Lower leg skin (tissue), 4 donors: Measurements from ENCODE around the gene NOL4L. TPM values are rescaled to one million over a fixed set of nuclear protein-coding genes. Genes with fewer than 3 reads are reported as not detected.

Experiments
- DNase-seq, 2 donors: peaks; one replicate each; pipeline ENCODE4 v3.0.0-alpha.2; 2019; ENCODE audit warnings: low spot score in 2 of 2
- H3K4me3 ChIP-seq: fragments of 200-600 bp; sonication (generic); 2 replicates; pipeline ENCODE4 v1.5.1; 2017; ENCODE audit warnings: mild to moderate bottlenecking, low read depth; ENCODE audit not compliant: poor library complexity, severe bottlenecking
- POLR2A ChIP-seq, 2 donors: fragments of 450-650 bp; IDR thresholded peaks; one replicate each; pipeline ENCODE4 v1.6.1; 2016 to 2017; ENCODE audit warnings: antibody characterized with exemption in 2 of 2, mild to moderate bottlenecking in 1 of 2, moderate library complexity in 1 of 2
- WGBS, 2 donors: methylation state at CpG; one replicate each; pipeline ENCODE4 v1.1.5; 2018; 5-methylcytosine and 5-hydroxymethylcytosine counted together
- intact Hi-C: fragments of 100-400 bp; cut with DNase I; formaldehyde crosslinking; loops from one replicate; pipeline ENCODE4 v1.15.0; 2023; ENCODE audit warnings: low total_unique reads
- total RNA-seq, 4 donors: library from RNA; depleted of rRNA; stranded (reverse); fragments of >200 nt; gene quantifications; one replicate each; pipeline ENCODE4 v1.1.0, GENCODE V29; 2016
- TF ChIP-seq, protein P1 (sequence below), 3 donors: fragments of 450-650 bp; IDR thresholded peaks; one replicate each; pipeline ENCODE4 v1.5.1; 2016; ENCODE audit warnings: antibody characterized with exemption in 3 of 3, mild to moderate bottlenecking in 3 of 3, moderate library complexity in 2 of 3

NOL4L gene
- total RNA-seq, 4 donors from 2014 or later: 4.6 to 10.4 (median 7.0) TPM

DNA sequence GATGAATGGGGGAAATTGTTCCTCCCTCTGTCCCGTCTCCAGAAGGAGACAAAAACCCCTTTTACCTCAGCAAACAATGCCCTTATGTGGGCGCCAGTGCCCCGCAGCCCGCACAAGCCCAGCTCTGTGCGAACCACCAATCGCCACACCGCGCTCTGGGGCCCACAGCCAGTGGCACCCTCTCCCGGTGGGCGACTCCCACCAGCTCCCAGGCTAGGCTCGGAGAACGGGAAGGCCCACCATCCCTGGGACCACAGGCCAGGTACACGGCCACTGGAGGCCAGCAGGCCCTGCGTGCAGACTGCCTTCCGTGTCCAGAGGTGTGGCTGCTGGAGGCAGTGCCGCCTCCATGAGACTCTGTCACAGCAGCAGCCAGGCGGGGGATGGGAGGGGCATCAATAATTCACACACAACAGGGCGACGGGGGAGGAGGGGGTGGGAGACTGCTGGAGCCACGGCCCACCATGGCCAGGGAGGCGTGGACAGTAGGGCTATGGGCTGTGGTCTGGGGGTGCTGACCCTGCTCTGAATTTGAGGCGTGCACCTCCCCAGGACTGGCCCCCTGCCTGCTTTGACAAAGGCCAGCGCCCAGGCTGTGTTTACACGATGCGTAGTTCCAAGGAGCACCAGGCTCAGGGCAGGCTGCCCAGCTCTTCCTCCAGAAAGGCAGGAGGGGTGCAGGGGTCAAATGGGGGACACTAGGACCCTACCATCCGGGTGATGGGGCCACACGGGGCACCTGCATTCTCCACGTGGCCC is 121.3 kb downstream of the NOL4L start:
- no peak for TF ChIP-seq POLR2A (IDR thresholded peaks at IDR 0.05)
- TF ChIP-seq, protein P1, sequence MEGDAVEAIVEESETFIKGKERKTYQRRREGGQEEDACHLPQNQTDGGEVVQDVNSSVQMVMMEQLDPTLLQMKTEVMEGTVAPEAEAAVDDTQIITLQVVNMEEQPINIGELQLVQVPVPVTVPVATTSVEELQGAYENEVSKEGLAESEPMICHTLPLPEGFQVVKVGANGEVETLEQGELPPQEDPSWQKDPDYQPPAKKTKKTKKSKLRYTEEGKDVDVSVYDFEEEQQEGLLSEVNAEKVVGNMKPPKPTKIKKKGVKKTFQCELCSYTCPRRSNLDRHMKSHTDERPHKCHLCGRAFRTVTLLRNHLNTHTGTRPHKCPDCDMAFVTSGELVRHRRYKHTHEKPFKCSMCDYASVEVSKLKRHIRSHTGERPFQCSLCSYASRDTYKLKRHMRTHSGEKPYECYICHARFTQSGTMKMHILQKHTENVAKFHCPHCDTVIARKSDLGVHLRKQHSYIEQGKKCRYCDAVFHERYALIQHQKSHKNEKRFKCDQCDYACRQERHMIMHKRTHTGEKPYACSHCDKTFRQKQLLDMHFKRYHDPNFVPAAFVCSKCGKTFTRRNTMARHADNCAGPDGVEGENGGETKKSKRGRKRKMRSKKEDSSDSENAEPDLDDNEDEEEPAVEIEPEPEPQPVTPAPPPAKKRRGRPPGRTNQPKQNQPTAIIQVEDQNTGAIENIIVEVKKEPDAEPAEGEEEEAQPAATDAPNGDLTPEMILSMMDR (IDR thresholded peaks at IDR 0.05): no peak
- WGBS, 2 donors: 76 to 78% methylated on average over 19 to 26 of the region's 28 CpGs
- no peak for DNase-seq
- intact Hi-C loops: no loop called here
- no peak overlapping the region for H3K4me3 ChIP-seq

DNA sequence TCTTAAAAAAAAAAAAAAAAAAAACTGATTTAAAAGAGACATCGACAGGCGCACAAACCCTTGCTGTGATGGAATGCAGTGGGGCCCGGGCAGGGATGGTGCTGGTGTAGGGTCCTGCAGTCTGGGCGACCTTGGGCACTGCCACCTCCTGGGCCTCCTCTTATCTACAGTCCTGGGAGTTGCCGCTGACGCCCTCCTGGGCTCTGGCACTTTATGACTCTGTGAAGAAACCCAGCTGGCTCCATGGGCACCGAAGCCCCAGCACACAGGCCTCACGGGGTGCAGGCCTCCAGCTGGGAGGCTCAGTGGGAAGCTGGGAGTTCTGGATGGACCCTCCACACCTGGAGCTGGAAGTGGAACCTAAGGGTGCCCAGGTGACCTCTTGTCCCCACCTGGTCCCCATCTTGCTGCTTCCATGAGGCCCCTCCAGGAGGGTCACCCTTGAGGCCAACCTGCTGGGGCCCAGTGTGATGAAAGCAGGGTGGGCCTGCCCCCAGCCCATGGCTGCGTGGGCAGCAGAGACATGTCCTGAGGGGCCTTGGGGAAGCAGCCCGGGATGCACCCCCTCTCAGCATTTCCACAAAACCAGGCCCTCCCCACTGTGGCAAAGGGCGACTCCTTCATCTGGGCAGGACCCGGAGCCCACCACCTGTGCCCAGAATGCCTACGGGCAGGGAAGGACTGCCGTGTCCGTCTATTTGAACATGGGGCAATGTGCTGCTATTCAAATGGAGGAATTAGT is 122.1 kb downstream of the NOL4L start:
- H3K4me3 ChIP-seq: no peak overlapping the region
- intact Hi-C loops: no loop called here
- DNase-seq: no peak
- 79 to 91% methylated on average over 13 to 15 of the region's 15 CpGs for WGBS, 2 donors
- TF ChIP-seq, protein P1 (IDR thresholded peaks at IDR 0.05): no peak
- TF ChIP-seq POLR2A (IDR thresholded peaks at IDR 0.05): no peak

DNA sequence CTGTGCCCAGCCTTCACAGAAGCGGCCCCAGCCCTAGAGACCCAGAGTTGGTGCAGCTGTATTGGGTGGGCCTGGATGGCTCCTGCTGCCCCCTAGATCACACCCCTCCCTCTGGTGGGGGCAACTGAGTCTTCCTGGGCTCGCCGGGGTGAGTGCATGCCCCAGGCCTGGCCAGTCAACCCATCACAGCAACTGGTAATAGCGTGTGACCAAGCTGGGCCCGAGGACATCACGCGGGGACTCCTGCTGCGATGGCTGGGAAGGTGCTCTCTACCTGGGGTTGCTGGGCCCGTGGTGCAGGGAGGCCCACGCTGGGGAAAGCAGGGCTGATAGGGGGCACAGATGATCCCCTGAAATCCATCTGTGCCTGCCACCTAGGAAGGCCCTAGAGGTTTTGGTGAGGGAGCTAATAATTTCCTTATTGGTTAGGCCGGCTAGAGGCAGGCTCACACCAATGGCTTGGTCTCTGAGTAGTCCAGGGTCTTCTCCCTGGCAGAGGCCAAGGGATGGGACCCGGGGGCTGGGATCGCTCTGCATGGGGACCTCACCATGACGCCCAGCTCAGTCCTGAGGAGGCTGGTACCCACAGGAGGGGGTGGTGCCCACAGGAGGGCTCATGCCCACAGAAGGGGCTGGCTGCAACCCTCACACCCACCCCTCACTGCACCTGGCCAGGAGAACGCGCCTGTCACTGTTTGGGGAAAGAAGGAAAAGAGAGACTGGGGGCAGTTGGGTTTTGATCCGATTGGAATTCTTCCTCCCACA is 123.1 kb downstream of the NOL4L start:
- no peak for TF ChIP-seq POLR2A (IDR thresholded peaks at IDR 0.05)
- TF ChIP-seq, protein P1 (IDR thresholded peaks at IDR 0.05): no peak
- H3K4me3 ChIP-seq: no peak overlapping the region
- intact Hi-C loops: no loop called here
- no peak for DNase-seq
- WGBS, 2 donors: 96 to 97% methylated on average over 15 to 17 of the region's 17 CpGs

DNA sequence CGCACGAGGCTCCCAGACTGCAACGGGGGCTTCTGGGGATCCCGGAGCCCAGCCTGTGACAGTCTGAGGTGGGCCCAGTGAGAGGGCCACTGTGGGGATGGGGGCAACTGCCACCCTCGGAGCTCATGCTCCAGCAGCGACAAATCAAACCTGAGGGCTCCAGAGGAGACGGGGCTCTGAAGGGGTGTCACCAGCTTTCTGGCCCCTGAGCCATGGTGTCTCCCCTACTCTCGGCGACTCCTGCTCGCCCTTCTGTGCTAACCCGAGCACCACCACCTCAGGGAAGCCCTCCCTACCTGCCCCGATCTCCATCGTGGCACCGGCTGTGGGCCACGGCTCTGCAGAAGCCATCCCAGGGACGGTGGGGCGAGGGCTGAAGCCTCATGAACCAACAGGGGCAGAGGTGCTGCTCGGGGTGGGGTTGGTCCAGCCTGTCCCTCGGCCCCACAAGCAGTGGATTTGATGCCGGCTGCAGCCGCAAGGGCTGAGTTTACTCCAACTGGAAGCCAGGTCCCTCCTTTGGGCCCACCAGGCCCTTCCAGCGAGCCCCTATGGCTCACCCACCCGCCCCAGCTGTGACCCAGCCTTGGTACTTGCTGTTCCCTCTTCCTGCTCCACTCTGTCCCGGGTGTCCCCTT is 124.3 kb downstream of the NOL4L start:
- TF ChIP-seq, protein P1 (IDR thresholded peaks at IDR 0.05): no peak
- no peak for TF ChIP-seq POLR2A (IDR thresholded peaks at IDR 0.05)
- WGBS, 2 donors: 91 to 94% methylated on average over 23 of the region's 24 CpGs
- no peak overlapping the region for H3K4me3 ChIP-seq
- DNase-seq: no peak
- intact Hi-C loops: no loop called here

DNA sequence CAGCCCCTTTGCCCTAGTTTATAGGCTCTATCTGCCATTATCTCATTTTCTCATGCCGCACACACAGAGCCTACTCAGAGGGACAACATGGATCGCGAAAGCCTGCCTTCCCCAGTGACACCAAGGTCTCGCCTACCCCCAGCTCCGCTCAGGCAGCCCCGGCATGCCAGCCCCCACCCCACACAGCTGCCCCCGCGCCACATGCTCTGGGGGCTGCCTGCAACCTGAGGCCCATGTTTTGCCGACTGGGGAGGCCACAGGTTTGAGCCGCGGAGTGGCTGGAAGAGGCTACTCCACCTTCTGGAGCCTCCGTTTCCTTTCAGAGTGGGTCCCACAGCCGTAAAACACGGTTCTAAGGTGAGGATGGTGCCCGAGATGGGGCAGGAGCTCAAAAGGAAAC is 124.9 kb downstream of the NOL4L start:
- DNase-seq: no peak
- 87 to 88% methylated on average over 15 of the region's 15 CpGs for WGBS, 2 donors
- H3K4me3 ChIP-seq: no peak overlapping the region
- TF ChIP-seq, protein P1 (IDR thresholded peaks at IDR 0.05): no peak
- TF ChIP-seq POLR2A (IDR thresholded peaks at IDR 0.05): no peak
- intact Hi-C loops: no loop called here
